ENCODE data around the gene ERBB2. TPM values are rescaled to one million over a fixed set of nuclear protein-coding genes. Genes with fewer than 3 reads are reported as not detected.

Gene ERBB2
- total RNA-seq, 1 experiment from 2014 or later = 216 TPM

DNA sequence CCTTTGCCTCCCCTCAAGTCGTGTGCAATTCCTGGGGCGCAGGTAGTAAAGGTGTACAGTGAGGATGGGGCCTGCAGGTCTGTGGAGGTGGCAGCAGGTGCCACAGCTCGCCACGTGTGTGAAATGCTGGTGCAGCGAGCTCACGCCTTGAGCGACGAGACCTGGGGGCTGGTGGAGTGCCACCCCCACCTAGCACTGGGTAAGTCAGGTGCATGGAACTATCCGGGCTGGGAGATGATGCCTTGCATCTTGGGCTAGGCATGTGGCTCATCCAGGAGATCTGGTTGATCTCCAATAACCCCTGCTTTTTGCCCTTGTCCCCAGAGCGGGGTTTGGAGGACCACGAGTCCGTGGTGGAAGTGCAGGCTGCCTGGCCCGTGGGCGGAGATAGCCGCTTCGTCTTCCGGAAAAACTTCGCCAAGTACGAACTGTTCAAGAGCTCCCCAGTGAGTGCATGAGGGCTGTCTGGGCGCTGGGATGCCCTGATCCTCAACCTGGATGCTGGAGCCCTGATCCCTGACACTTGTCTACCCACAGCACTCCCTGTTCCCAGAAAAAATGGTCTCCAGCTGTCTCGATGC lies 43.1 kb downstream of the ERBB2 start:
- Mint-ChIP-seq H3K9me3 (no peaks in the 10 kb centered on the region), H3K27ac (peak overlapping the region in 2 of 3 experiments; percentile 31 to 64; a peak in 3 of 7 replicates), H3K36me3 (ENCODE audit: insufficient read depth in 1 of 3, low read depth in 3 of 3) (peaks cover 13 to 55% (median 50%) of the 10 kb centered on the region in 3 experiments; a peak in 6 of 7 replicates), H3K4me3 (no peak overlapping the region), H3K27me3 (ENCODE audit: low read depth) (no peaks in the 10 kb centered on the region), H3K4me1 (peaks cover 16 to 21% of the 10 kb centered on the region in 2 experiments)
- Histone ChIP-seq H3K4ac (ENCODE audit: low read depth, low read length) (no peak overlapping the region), H2BK15ac (ENCODE audit: low read depth, low read length) (no peak overlapping the region), H2AK5ac (ENCODE audit: insufficient read length, low read length) (no peak overlapping the region), H4K91ac (ENCODE audit: insufficient read length, low read depth, low read length) (no peak overlapping the region), H3K9me3 (ENCODE audit: control insufficient read depth, low read depth, low read length) (no peaks in the 10 kb centered on the region), H3K4me2 (ENCODE audit: insufficient read depth, insufficient read length, low read length) (no peak overlapping the region), H3K14ac (ENCODE audit: insufficient read depth, low read length) (no peak overlapping the region), H3K23ac (ENCODE audit: insufficient read length, low read depth, low read length) (no peak overlapping the region), H3K79me1 (ENCODE audit: insufficient read depth, low read depth, low read length, poor library complexity, severe bottlenecking) (no peaks in the 10 kb centered on the region), H3K18ac (ENCODE audit: insufficient read length, low read depth, low read length) (no peak overlapping the region), H3K56ac (ENCODE audit: insufficient read length, low read depth, low read length) (no peak overlapping the region), H2BK5ac (ENCODE audit: insufficient read length, low read length) (no peak overlapping the region), H3K27me3 (ENCODE audit: insufficient read depth, low read length) (no peaks in the 10 kb centered on the region), H3K9ac (ENCODE audit: extremely low read depth, insufficient read length, low read length) (no peak overlapping the region), H3K79me2 (ENCODE audit: insufficient read depth, low read length) (peaks cover 2% of the 10 kb centered on the region; the same call in 1 of the 2 replicates), H4K8ac (replicated peaks; ENCODE audit: insufficient read length, low read depth, low read length) (no peak overlapping the region), H2AFZ (ENCODE audit: low read length) (no peak overlapping the region), H2BK12ac (ENCODE audit: insufficient read length, low read depth, low read length) (no peak overlapping the region), H3K23me2 (ENCODE audit: insufficient read length, low read depth, low read length, poor library complexity, severe bottlenecking) (peaks cover 21% of the 10 kb centered on the region), H2BK20ac (ENCODE audit: low read depth, low read length, poor library complexity, severe bottlenecking) (no peak overlapping the region), H3T11ph (ENCODE audit: low read length) (no peak overlapping the region), H3K27ac (ENCODE audit: insufficient read length, low read depth, low read length) (no peak overlapping the region), H4K20me1 (ENCODE audit: control insufficient read depth, insufficient read depth, insufficient read length) (no peaks in the 10 kb centered on the region), H2BK120ac (ENCODE audit: low read depth, low read length, poor library complexity, severe bottlenecking) (no peak overlapping the region), H3K4me1 (ENCODE audit: insufficient read depth, low read length) (peaks cover 3% of the 10 kb centered on the region; the same call in 1 of the 2 replicates), H4K5ac (ENCODE audit: insufficient read length, low read depth, low read length) (no peak overlapping the region)
- no peak for DNase-seq
- TF ChIP-seq, protein P1, sequence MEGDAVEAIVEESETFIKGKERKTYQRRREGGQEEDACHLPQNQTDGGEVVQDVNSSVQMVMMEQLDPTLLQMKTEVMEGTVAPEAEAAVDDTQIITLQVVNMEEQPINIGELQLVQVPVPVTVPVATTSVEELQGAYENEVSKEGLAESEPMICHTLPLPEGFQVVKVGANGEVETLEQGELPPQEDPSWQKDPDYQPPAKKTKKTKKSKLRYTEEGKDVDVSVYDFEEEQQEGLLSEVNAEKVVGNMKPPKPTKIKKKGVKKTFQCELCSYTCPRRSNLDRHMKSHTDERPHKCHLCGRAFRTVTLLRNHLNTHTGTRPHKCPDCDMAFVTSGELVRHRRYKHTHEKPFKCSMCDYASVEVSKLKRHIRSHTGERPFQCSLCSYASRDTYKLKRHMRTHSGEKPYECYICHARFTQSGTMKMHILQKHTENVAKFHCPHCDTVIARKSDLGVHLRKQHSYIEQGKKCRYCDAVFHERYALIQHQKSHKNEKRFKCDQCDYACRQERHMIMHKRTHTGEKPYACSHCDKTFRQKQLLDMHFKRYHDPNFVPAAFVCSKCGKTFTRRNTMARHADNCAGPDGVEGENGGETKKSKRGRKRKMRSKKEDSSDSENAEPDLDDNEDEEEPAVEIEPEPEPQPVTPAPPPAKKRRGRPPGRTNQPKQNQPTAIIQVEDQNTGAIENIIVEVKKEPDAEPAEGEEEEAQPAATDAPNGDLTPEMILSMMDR (conservative IDR thresholded peaks at IDR 0.05) = no peak
- WGBS (ENCODE audit: extremely low coverage, insufficient read length, low lambda C conversion rate) = no CpG with 5 or more reads among the region's 21 CpGs
